Endometrium (tissue), 2 donors: ENCODE data around the gene MYRIP.
"Not testable (repeated sequence)": the region's sequence is repeated elsewhere in the genome, so short reads cannot be mapped to it uniquely, and the experiment has no call there.

ENCODE experiments used
- FAIRE-seq: peaks from 2 replicates; lab custom pipeline; 2012; peaks lifted over from hg19 to GRCh38; lab: Jason Lieb, UNC
- donor health status: control.
- donor health status: control.

Gene MYRIP

GRCh38 chr3:39809181-39809994 is at the start of gene MYRIP:
TSS of gene MYRIP (plus strand) at chr3:39809609. CDS start at chr3:39900817, 91,208 bp downstream.
- FAIRE-seq: no peak

- no peak for FAIRE-seq
These were observed 49.1 kb upstream of the MYRIP start for GRCh38 chr3:39760325-39760724.

- no peak for FAIRE-seq
These were observed 46.8 kb upstream of the MYRIP start for GRCh38 chr3:39762537-39763070.

GRCh38 chr3:39763390-39763789 is 46.0 kb upstream of the MYRIP start:
- no peak for FAIRE-seq

- no peak for FAIRE-seq
These were observed 43.8 kb upstream of the MYRIP start for GRCh38 chr3:39765575-39765974.

GRCh38 chr3:39766433-39766832 is 43.0 kb upstream of the MYRIP start:
- FAIRE-seq: no peak

GRCh38 chr3:39766909-39767308 is 42.5 kb upstream of the MYRIP start:
- FAIRE-seq: not testable (repeated sequence)

GRCh38 chr3:39778168-39778567 is 31.2 kb upstream of the MYRIP start:
- not testable (repeated sequence) for FAIRE-seq

GRCh38 chr3:39779511-39780230 is 29.7 kb upstream of the MYRIP start:
- FAIRE-seq: no peak

- FAIRE-seq: no peak
These were observed 29.1 kb upstream of the MYRIP start for GRCh38 chr3:39780352-39780751.

GRCh38 chr3:39781025-39781424 is 28.4 kb upstream of the MYRIP start:
- FAIRE-seq: no peak

GRCh38 chr3:39781632-39782031 is 27.8 kb upstream of the MYRIP start:
- no peak for FAIRE-seq

- FAIRE-seq: no peak
These were observed 25.7 kb upstream of the MYRIP start for GRCh38 chr3:39783680-39784079.

GRCh38 chr3:39784922-39785321 is 24.5 kb upstream of the MYRIP start:
- FAIRE-seq: no peak

GRCh38 chr3:39788128-39788883 is 21.1 kb upstream of the MYRIP start:
- FAIRE-seq: no peak

- no peak for FAIRE-seq
These were observed 17.8 kb upstream of the MYRIP start for GRCh38 chr3:39791603-39792002.

GRCh38 chr3:39794880-39795279 is 14.5 kb upstream of the MYRIP start:
- FAIRE-seq: no peak

- no peak for FAIRE-seq
These were observed 8.2 kb upstream of the MYRIP start for GRCh38 chr3:39801216-39801615.

GRCh38 chr3:39802486-39802885 is 6.9 kb upstream of the MYRIP start:
- FAIRE-seq: not testable (repeated sequence)

- FAIRE-seq: no peak
These were observed 5.5 kb upstream of the MYRIP start for GRCh38 chr3:39803956-39804355.

- no peak for FAIRE-seq
These were observed 4.5 kb upstream of the MYRIP start for GRCh38 chr3:39804951-39805350.

GRCh38 chr3:39805650-39806049 is 3.8 kb upstream of the MYRIP start:
- FAIRE-seq: no peak
